ENCODE measurements around the gene DMPK.
"Not testable (repeated sequence)": the region's sequence is repeated elsewhere in the genome, so short reads cannot be mapped to it uniquely, and the experiment has no call there.

DMPK gene

DNA sequence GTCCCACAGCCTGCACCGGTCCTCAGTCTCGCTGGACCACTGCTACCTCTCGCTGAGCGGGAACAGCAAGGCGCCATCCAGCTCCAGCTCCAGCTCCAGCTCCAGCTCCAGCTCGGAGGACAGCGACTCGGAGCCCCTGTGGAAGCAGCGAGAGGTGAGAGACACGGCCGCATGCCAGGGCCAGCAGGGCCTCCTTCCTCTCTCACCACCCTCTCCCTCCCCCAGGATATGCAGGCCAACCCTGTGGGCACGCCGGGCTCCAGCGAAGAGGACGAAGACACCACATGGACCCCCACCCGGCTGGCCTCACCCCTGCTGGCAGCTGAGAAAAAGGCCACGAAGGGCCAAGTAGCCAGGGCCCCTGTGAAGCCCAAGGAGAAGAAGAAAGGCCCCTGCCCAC lies 20.6 kb downstream of the DMPK start:
- no peak overlapping the region for H3K9ac ChIP-seq (ENCODE audit: insufficient read length)
- no peak overlapping the region for H3K27ac ChIP-seq
- H3K9me3 ChIP-seq (ENCODE audit: low read depth, low read length), result no peaks in the 10 kb centered on the region
- H3K4me3 ChIP-seq, result no peak overlapping the region
- TF ChIP-seq FOXP2 (optimal IDR thresholded peaks at IDR 0.05; ENCODE audit: control extremely low read depth, extremely low read length, insufficient read depth), result no peak
- no peak for TF ChIP-seq POLR2AphosphoS5 (IDR thresholded peaks at IDR 0.05; ENCODE audit: borderline replicate concordance, low read depth, low read length)
- TF ChIP-seq EZH2 (IDR thresholded peaks at IDR 0.05), result no peak
- no peaks in the 10 kb centered on the region for H3K36me3 ChIP-seq (ENCODE audit: insufficient read depth, low read length)
- DNase-seq (ENCODE audit: low read depth, low spot score), result no peak

- Histone ChIP-seq H3K36me3 (ENCODE audit: insufficient read depth, low read length) (no peaks in the 10 kb centered on the region), H3K9me3 (ENCODE audit: low read depth, low read length) (no peaks in the 10 kb centered on the region), H3K4me3 (no peak overlapping the region), H3K27ac (no peak overlapping the region), H3K9ac (ENCODE audit: insufficient read length) (no peak overlapping the region)
- TF ChIP-seq EZH2 (IDR thresholded peaks at IDR 0.05) (no peak), FOXP2 (optimal IDR thresholded peaks at IDR 0.05; ENCODE audit: control extremely low read depth, extremely low read length, insufficient read depth) (no peak), POLR2AphosphoS5 (IDR thresholded peaks at IDR 0.05; ENCODE audit: borderline replicate concordance, low read depth, low read length) (no peak)
- DNase-seq (ENCODE audit: low read depth, low spot score), result no peak
These were observed 23.4 kb downstream of the DMPK start for GRCh38 chr19:45758921-45759320.

- TF ChIP-seq FOXP2 (optimal IDR thresholded peaks at IDR 0.05; ENCODE audit: control extremely low read depth, extremely low read length, insufficient read depth) (no peak), POLR2AphosphoS5 (IDR thresholded peaks at IDR 0.05; ENCODE audit: borderline replicate concordance, low read depth, low read length) (no peak), EZH2 (IDR thresholded peaks at IDR 0.05) (no peak)
- no peak overlapping the region for H3K9ac ChIP-seq (ENCODE audit: insufficient read length)
- DNase-seq (ENCODE audit: low read depth, low spot score), result no peak
- no peaks in the 10 kb centered on the region for H3K36me3 ChIP-seq (ENCODE audit: insufficient read depth, low read length)
- H3K9me3 ChIP-seq (ENCODE audit: low read depth, low read length), result no peaks in the 10 kb centered on the region
- no peak overlapping the region for H3K4me3 ChIP-seq
- no peak overlapping the region for H3K27ac ChIP-seq
These were observed 24.6 kb downstream of the DMPK start for GRCh38 chr19:45757695-45758094.

DNA sequence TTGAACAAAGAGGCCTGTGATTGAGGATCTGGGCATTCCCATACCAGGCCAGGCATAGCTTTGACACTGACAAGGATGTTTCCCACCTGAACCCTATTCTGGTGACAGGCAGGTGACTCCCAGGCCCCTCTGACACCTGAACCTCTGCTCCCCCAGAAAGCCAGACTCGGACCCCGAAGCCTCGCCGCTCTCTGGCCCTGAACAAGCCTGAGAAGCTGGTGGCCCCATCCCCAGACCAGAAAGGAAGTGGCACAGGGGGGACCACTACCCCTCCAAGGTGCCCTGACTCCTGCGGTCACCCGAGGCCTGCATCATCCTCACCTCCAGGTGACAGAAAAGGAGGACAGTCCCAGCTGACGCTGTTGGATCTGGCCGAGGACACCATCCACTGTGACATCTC lies 28.0 kb downstream of the DMPK start:
- TF ChIP-seq EZH2 (IDR thresholded peaks at IDR 0.05) (no peak), FOXP2 (optimal IDR thresholded peaks at IDR 0.05; ENCODE audit: control extremely low read depth, extremely low read length, insufficient read depth) (no peak), POLR2AphosphoS5 (IDR thresholded peaks at IDR 0.05; ENCODE audit: borderline replicate concordance, low read depth, low read length) (no peak)
- no peak overlapping the region for H3K4me3 ChIP-seq
- no peak overlapping the region for H3K27ac ChIP-seq
- no peak overlapping the region for H3K9ac ChIP-seq (ENCODE audit: insufficient read length)
- H3K9me3 ChIP-seq (ENCODE audit: low read depth, low read length), result no peaks in the 10 kb centered on the region
- H3K36me3 ChIP-seq (ENCODE audit: insufficient read depth, low read length), result no peaks in the 10 kb centered on the region
- DNase-seq (ENCODE audit: low read depth, low spot score), result no peak

- Histone ChIP-seq H3K9ac (ENCODE audit: insufficient read length) (no peak overlapping the region), H3K4me3 (no peak overlapping the region), H3K27ac (no peak overlapping the region), H3K9me3 (ENCODE audit: low read depth, low read length) (no peaks in the 10 kb centered on the region), H3K36me3 (ENCODE audit: insufficient read depth, low read length) (no peaks in the 10 kb centered on the region)
- no peak for TF ChIP-seq EZH2 (IDR thresholded peaks at IDR 0.05)
- no peak for TF ChIP-seq FOXP2 (optimal IDR thresholded peaks at IDR 0.05; ENCODE audit: control extremely low read depth, extremely low read length, insufficient read depth)
- no peak for TF ChIP-seq POLR2AphosphoS5 (IDR thresholded peaks at IDR 0.05; ENCODE audit: borderline replicate concordance, low read depth, low read length)
- no peak for DNase-seq (ENCODE audit: low read depth, low spot score)
These were observed 28.7 kb downstream of the DMPK start for GRCh38 chr19:45753548-45753947.

DNA sequence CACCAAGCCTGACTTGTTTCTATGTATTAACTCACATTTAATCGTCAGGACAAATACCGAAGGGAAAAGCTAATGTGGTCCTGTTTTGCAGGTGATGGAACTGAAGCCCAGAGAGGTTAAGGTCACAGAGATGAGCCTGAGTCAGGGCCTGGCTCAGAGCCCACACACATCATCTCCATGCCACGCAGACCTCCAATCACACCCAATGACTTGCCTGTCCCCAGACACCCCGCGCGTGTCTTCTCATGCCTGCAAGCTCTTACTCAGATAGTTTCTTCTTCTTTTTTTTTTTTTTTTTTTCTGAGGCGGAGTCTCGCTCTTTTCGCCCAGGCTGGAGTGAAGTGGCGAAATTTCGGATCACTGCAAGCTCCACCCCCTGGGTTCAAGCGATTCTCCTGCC lies 29.7 kb downstream of the DMPK start:
- Histone ChIP-seq H3K4me3 (no peak overlapping the region), H3K9me3 (ENCODE audit: low read depth, low read length) (no peaks in the 10 kb centered on the region), H3K36me3 (ENCODE audit: insufficient read depth, low read length) (no peaks in the 10 kb centered on the region), H3K9ac (ENCODE audit: insufficient read length) (no peak overlapping the region), H3K27ac (no peak overlapping the region)
- DNase-seq (ENCODE audit: low read depth, low spot score), result no peak
- TF ChIP-seq FOXP2 (optimal IDR thresholded peaks at IDR 0.05; ENCODE audit: control extremely low read depth, extremely low read length, insufficient read depth), result no peak
- no peak for TF ChIP-seq POLR2AphosphoS5 (IDR thresholded peaks at IDR 0.05; ENCODE audit: borderline replicate concordance, low read depth, low read length)
- TF ChIP-seq EZH2 (IDR thresholded peaks at IDR 0.05), result no peak

GRCh38 chr19:45751483-45751882 lies 30.8 kb downstream of the DMPK start:
- not testable (repeated sequence) for DNase-seq (ENCODE audit: low read depth, low spot score); H3K27ac ChIP-seq; H3K36me3 ChIP-seq (ENCODE audit: insufficient read depth, low read length); H3K9ac ChIP-seq (ENCODE audit: insufficient read length); H3K4me3 ChIP-seq; H3K9me3 ChIP-seq (ENCODE audit: low read depth, low read length)

DNA sequence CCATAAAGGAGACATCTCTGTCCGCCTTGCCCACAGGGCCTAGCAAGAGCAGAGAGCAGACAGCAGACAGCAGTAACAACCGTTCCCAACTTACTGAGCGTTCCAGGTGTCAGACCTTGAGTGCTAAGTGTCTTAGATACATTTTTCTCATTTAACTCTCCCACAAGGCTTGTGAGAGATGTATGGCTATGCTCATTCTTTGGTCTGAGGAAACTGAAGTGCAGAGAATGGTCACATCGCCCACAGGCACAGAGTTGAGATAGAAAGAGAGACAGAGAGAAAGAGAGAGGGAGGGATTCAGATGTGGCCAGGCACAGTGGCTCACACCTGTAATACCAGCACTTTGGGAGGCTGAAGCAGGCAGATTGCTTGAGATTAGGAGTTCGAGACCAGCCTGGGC lies 34.8 kb downstream of the DMPK start:
- no peak overlapping the region for H3K9ac ChIP-seq (ENCODE audit: insufficient read length)
- H3K9me3 ChIP-seq (ENCODE audit: low read depth, low read length), result no peaks in the 10 kb centered on the region
- no peaks in the 10 kb centered on the region for H3K36me3 ChIP-seq (ENCODE audit: insufficient read depth, low read length)
- H3K4me3 ChIP-seq, result no peak overlapping the region
- no peak overlapping the region for H3K27ac ChIP-seq
- TF ChIP-seq EZH2 (IDR thresholded peaks at IDR 0.05) (no peak), FOXP2 (optimal IDR thresholded peaks at IDR 0.05; ENCODE audit: control extremely low read depth, extremely low read length, insufficient read depth) (no peak), POLR2AphosphoS5 (IDR thresholded peaks at IDR 0.05; ENCODE audit: borderline replicate concordance, low read depth, low read length) (no peak)
- no peak for DNase-seq (ENCODE audit: low read depth, low spot score)

DNA sequence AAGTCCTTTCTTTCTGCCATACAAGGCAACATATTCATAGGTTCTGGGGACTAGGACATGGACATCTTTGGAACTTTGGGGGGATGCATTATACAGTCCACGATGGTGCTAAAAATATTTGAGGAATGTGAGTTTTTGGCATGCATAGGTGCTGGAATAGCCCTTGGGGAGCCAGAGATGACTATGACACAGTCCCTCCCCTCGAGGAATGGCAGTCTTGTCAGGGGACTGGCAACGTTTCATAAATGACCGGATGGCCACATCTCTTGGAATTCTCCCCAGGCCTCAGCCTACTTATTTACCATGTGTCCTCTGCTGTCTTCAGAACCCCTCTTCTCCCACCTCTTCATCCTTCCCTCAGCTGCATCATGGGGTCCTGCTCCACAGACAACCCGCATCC lies 35.4 kb downstream of the DMPK start:
- no peaks in the 10 kb centered on the region for H3K36me3 ChIP-seq (ENCODE audit: insufficient read depth, low read length)
- no peaks in the 10 kb centered on the region for H3K9me3 ChIP-seq (ENCODE audit: low read depth, low read length)
- H3K27ac ChIP-seq, result no peak overlapping the region
- no peak overlapping the region for H3K9ac ChIP-seq (ENCODE audit: insufficient read length)
- no peak for DNase-seq (ENCODE audit: low read depth, low spot score)
- TF ChIP-seq FOXP2 (optimal IDR thresholded peaks at IDR 0.05; ENCODE audit: control extremely low read depth, extremely low read length, insufficient read depth) (no peak), POLR2AphosphoS5 (IDR thresholded peaks at IDR 0.05; ENCODE audit: borderline replicate concordance, low read depth, low read length) (no peak), EZH2 (IDR thresholded peaks at IDR 0.05) (no peak)
- no peak overlapping the region for H3K4me3 ChIP-seq

Measured in SK-N-MC (cell line).